GM18870 (cell line): Measurements from ENCODE around the gene SERPINA12.

ENCODE experiments used
- ATAC-seq: cut with Tn5 transposase; IDR thresholded peaks from one replicate; pipeline ENCODE4 v1.9.1; 2021; ENCODE audit warnings: moderate library complexity; ENCODE audit not compliant: unreplicated experiment

Gene SERPINA12

GRCh38 chr14:94467728-94468520 is 41.3 kb downstream of the SERPINA12 start:
- no peak for ATAC-seq

- no peak for ATAC-seq
These were observed 42.4 kb downstream of the SERPINA12 start for GRCh38 chr14:94466706-94467370.

- ATAC-seq = no peak
These were observed 44.2 kb downstream of the SERPINA12 start for GRCh38 chr14:94465042-94465441.

GRCh38 chr14:94464290-94464689 is 45.0 kb downstream of the SERPINA12 start:
- no peak for ATAC-seq

DNA sequence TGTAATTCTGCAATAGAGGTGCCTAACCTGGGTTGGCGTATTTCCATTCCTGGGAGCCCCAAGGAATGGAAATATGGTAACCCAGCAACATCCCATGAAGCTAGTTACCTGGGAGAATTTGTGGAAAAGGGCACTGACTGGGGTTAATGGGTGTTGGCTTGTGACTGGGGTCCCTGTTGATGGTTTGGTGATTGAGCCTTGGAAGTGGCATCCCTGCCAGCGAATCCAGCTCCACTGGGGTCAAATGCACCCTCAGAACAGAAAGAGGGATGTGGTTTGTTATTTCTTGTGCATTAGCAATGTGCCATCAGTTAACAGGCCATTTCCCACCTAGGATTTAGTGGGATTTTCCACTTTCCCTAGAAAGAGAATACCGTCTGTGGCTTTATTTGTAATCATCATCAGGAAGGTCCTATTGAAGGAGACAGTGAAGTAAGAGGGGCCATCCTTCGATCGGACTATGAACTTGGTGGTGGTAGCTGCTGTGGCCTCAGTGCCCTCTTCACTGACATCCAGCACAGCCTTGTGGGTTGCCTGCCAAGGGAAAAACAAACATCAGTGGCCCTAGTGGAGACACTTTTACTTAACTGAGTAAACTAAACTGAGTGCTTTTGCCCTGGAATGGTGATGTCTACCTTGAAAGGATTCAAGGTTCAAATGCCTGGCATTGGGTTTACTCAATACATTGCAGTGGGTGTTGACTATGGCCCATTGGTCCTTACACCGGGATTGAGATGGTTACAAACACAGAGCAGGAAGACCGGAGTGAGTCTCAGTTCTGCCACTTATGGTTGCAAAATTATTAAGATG is 46.3 kb downstream of the SERPINA12 start:
- no peak for ATAC-seq

DNA sequence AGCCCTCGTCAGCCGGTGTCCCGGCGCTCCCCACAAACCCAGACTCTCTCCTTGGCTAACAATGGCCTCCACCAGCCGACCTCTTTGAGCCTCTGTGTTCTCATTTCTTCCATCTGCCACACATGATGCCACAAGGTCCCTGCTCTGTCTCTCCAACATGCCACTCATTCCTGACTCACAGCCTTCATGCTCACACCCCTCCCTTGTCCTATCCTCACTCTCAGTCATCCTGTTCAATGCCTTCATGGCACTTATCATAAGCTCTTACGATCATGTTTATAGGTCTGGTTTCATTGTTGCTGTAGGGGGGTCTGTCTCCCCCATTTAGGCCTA is 47.1 kb downstream of the SERPINA12 start:
- no peak for ATAC-seq

GRCh38 chr14:94461526-94462218 is 47.6 kb downstream of the SERPINA12 start:
- ATAC-seq = no peak

GRCh38 chr14:94460631-94461416 is 48.4 kb downstream of the SERPINA12 start:
- no peak for ATAC-seq

GRCh38 chr14:94458558-94459205 is 50.6 kb downstream of the SERPINA12 start:
- no peak for ATAC-seq

GRCh38 chr14:94458096-94458495 is 51.2 kb downstream of the SERPINA12 start:
- ATAC-seq = no peak

GRCh38 chr14:94455928-94456327 is 53.3 kb downstream of the SERPINA12 start:
- ATAC-seq = no peak

GRCh38 chr14:94451826-94452225 is 57.4 kb downstream of the SERPINA12 start:
- no peak for ATAC-seq

- ATAC-seq = no peak
These were observed 58.0 kb downstream of the SERPINA12 start for GRCh38 chr14:94451091-94451771.

GRCh38 chr14:94450722-94451090 is 58.6 kb downstream of the SERPINA12 start:
- no peak for ATAC-seq

DNA sequence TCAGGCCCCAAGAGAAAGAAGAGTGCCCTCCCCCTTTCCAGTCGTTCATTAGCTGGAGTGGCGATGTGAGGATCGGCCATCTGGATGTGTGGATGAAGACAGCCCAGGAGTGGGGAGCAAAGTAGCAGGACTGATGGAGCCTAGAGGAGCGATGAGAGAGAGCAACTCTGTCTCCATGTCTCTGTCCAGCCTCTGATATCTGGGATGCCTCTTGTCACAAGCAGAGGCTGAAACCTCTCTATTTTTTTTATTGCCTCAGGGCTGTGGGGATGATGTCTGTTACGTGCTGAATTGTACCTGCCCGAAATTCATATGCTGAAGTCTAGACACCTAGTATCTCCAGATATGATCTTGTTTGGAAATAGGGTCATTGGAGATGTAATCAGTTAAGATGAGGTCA is 59.3 kb downstream of the SERPINA12 start:
- ATAC-seq = no peak

DNA sequence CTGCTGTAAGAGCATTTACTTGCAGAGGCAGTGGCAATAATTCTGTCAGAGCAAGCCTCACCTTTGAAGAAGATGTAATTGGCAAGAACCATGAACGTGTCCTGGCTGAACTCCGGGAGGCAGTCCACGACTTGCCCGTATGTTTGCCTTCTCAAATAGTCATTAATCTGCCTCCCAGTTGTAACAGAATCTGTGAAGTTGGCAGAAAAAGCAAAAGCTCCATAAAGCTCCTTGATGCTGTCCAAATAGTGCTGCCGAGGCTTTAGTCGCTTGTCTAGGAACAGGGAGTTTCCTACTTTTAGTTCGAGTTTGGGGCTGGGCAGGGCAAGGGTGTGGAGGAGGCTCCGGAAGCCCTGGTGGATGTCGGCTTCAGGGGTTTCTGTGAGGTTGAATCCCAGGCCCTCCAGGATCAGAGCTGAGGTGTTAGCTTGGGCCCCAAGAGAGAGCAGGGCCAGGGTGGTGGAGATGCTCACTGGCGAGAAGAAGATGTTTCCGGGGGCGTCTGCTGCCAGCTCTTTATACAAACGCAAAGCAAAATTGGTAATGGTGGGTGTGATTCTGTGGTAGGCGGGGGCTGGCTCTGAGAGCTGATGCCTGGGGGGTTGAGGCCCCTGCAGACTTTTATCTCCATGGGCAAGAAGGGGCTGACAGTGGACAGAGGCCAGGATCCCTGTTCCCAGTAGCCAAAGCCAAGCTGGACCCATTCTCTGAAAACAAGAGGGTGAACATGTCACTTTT is 61.0 kb downstream of the SERPINA12 start:
- no peak for ATAC-seq

GRCh38 chr14:94447206-94447605 is 62.1 kb downstream of the SERPINA12 start:
- ATAC-seq = no peak

- ATAC-seq = no peak
These were observed 63.1 kb downstream of the SERPINA12 start for GRCh38 chr14:94446126-94446525.

- no peak for ATAC-seq
These were observed 64.3 kb downstream of the SERPINA12 start for GRCh38 chr14:94445003-94445402.
